HepG2 (cell line): ENCODE data around the gene GLIS2. TPM values are rescaled to one million over a fixed set of nuclear protein-coding genes. Genes with fewer than 3 reads are reported as not detected.
A peak's percentile ranks its signal among the peaks of the same experiment; 100 is the strongest.

Experiments used
- CBX1 ChIP-seq: IDR thresholded peaks from one replicate; pipeline ENCODE4 v1.6.1; 2016; ENCODE audit warnings: antibody characterized with exemption, low read depth
- DPF2 ChIP-seq: sonication (generic); formaldehyde crosslinking; IDR thresholded peaks from 2 replicates; pipeline ENCODE4 v1.4.0; 2020; ENCODE audit warnings: mild to moderate bottlenecking, low read depth, missing genetic modification reagents, borderline replicate concordance
- HNF4G ChIP-seq, 2 experiments: sonication (generic) in 1 of 2; formaldehyde crosslinking in 1 of 2; IDR thresholded peaks; 2 replicates each; pipeline versions ENCODE4 v1.4.0 to v1.6.1; 2011 to 2020; ENCODE audit warnings: borderline replicate concordance in 2 of 2, low read depth in 2 of 2, mild to moderate bottlenecking in 2 of 2, low read length in 1 of 2, missing genetic modification reagents in 1 of 2, moderate library complexity in 1 of 2
- HNRNPLL ChIP-seq: fragments of 200-400 bp; formaldehyde crosslinking; IDR thresholded peaks from 2 replicates; pipeline ENCODE4 v1.6.1; 2017; ENCODE audit warnings: mild to moderate bottlenecking, low read depth, low read length; ENCODE audit not compliant: poor library complexity, severe bottlenecking
- JDP2 ChIP-seq: sonication (generic); formaldehyde crosslinking; IDR thresholded peaks from 2 replicates; pipeline ENCODE4 v1.8.1; 2022; ENCODE audit warnings: missing genetic modification reagents, borderline replicate concordance
- MEIS1 ChIP-seq: sonication (generic); formaldehyde crosslinking; IDR thresholded peaks from 2 replicates; pipeline ENCODE4 v1.9.0; 2021; ENCODE audit warnings: mild to moderate bottlenecking, missing genetic modification reagents, moderate library complexity, borderline replicate concordance
- SIN3B ChIP-seq: fragments of 150-350 bp; IDR thresholded peaks from 2 replicates; pipeline ENCODE4 v1.6.1; 2014; ENCODE audit warnings: low read length
- TEAD3 ChIP-seq: optimal IDR thresholded peaks from 2 replicates; pipeline ENCODE3; 2016; ENCODE audit warnings: borderline replicate concordance
- TRIM22 ChIP-seq: fragments of 450-650 bp; IDR thresholded peaks from 2 replicates; pipeline ENCODE4 v1.6.1; 2017
- ZFY ChIP-seq: sonication (generic); formaldehyde crosslinking; IDR thresholded peaks from 2 replicates; pipeline ENCODE4 v1.4.0; 2020; ENCODE audit warnings: missing genetic modification reagents
- ZNF34 ChIP-seq: sonication (generic); formaldehyde crosslinking; IDR thresholded peaks from 2 replicates; pipeline ENCODE4 v1.4.0; 2020; ENCODE audit warnings: mild to moderate bottlenecking, missing genetic modification reagents, borderline replicate concordance
- ZNF362 ChIP-seq: sonication (generic); formaldehyde crosslinking; IDR thresholded peaks from 2 replicates; pipeline ENCODE4 v1.4.0; 2020; ENCODE audit warnings: missing genetic modification reagents, mild to moderate bottlenecking, borderline replicate concordance
- ZNF788 ChIP-seq: sonication (generic); formaldehyde crosslinking; IDR thresholded peaks from 2 replicates; pipeline ENCODE4 v1.5.0; 2020; ENCODE audit warnings: mild to moderate bottlenecking, missing genetic modification reagents, borderline replicate concordance
- ZNF800 ChIP-seq: sonication (generic); formaldehyde crosslinking; IDR thresholded peaks from 2 replicates; pipeline ENCODE4 v1.4.0; 2020; ENCODE audit warnings: missing genetic modification reagents
- polyA plus RNA-seq, 8 experiments: library from polyadenylated mRNA; depleted of rRNA in 3 of 8; stranded (reverse) in 7 of 8; unstranded in 1 of 8; fragments of >200 nt; fragmentation: Illumina TruSeq in 4 of 8; extraction: Trizol in 4 of 8; gene quantifications; 2 replicates each; pipeline versions ENCODE4 v1.2.1 to v1.2.3, GENCODE V29; 2011 to 2016; ENCODE audit warnings: low read depth in 4 of 8, missing spikeins in 1 of 8, mixed read lengths in 1 of 8; ENCODE audit not compliant: insufficient read depth in 1 of 8
- total RNA-seq, 5 experiments: library from RNA; depleted of rRNA; stranded (reverse); fragments of >200 nt; fragmentation: Illumina TruSeq; extraction: Trizol; gene quantifications; 2 replicates each; pipeline ENCODE4 v1.2.3, GENCODE V29; 2016; ENCODE audit warnings: low read depth in 1 of 5
- TF ChIP-seq, protein P1 (sequence below): sonication (generic); formaldehyde crosslinking; IDR thresholded peaks from 2 replicates; pipeline ENCODE4 v1.8.1; 2023; ENCODE audit warnings: mild to moderate bottlenecking, missing genetic modification reagents
- TF ChIP-seq, protein P2 (sequence below): sonication (generic); formaldehyde crosslinking; IDR thresholded peaks from 2 replicates; pipeline ENCODE4 v1.8.1; 2023; ENCODE audit warnings: mild to moderate bottlenecking, inconsistent platforms, moderate library complexity, missing genetic modification reagents, borderline replicate concordance

Gene GLIS2
- total and polyA plus RNA-seq, 2 of the 13 experiments (the other 11 are each of a cell fraction or from before 2014, with no cell fraction given) = 0.28 to 0.29 TPM

DNA sequence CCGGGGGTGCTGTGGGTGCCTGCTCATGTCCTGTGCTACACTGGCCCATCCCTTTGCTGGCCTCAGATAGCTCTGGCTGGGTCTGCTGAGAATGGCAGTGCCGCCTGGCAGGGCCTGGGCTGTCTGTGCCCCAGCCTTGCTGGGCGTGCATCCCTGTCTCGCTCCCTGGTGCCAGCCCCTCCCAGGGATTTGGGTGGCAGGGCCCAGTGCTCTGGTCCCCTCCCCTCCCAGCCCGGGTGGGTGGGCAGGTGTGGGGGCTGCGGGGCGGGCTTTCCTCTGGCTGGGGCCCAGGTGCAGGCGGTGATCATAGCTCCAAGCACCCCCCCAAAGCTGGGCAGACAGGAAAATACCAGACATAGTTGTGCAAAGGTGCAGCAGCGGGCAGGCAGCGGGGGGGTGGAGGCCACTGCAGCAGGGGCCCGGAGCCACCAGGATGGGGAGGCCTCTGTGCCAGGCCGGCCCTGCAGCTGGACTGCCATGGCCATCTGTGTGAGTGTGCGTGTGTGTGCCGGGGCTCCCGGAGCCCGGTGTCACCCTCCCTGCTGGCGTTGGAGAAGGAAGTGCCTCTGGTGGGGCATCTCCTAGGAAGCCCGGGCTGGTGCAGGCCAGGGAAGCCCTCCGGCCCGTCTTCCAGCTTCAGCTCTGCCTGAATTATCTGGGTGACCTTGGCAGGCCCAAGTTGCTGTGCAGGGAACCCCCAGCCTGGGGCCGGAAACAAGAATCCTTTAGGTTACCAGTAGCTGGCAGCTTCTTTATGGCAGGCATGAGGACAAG lies 7.4 kb downstream of the GLIS2 start (continued):
- TF ChIP-seq CBX1 = no peak
- no peak for TF ChIP-seq HNRNPLL
- TF ChIP-seq, protein P1, sequence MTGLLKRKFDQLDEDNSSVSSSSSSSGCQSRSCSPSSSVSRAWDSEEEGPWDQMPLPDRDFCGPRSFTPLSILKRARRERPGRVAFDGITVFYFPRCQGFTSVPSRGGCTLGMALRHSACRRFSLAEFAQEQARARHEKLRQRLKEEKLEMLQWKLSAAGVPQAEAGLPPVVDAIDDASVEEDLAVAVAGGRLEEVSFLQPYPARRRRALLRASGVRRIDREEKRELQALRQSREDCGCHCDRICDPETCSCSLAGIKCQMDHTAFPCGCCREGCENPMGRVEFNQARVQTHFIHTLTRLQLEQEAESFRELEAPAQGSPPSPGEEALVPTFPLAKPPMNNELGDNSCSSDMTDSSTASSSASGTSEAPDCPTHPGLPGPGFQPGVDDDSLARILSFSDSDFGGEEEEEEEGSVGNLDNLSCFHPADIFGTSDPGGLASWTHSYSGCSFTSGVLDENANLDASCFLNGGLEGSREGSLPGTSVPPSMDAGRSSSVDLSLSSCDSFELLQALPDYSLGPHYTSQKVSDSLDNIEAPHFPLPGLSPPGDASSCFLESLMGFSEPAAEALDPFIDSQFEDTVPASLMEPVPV (CRISPR knock-in tag) = peak; percentile 28; the same call in 1 of the 2 replicates
- no peak for TF ChIP-seq DPF2 (CRISPR knock-in tag)
- no peak for TF ChIP-seq JDP2
- no peak for TF ChIP-seq HNF4G (IDR thresholded peaks at IDR 0.05; ENCODE audit: borderline replicate concordance, low read depth, low read length)
- no peak for TF ChIP-seq HNF4G (CRISPR knock-in tag; IDR thresholded peaks at IDR 0.05; ENCODE audit: borderline replicate concordance, low read depth)
- TF ChIP-seq TEAD3 = peak; percentile 81
- peak; percentile 10; the same call in 1 of the 2 replicates for TF ChIP-seq ZNF788
- 0 out of 2 replicates have a peak, but pooled peaks have one; percentile 17 for TF ChIP-seq ZNF800 (CRISPR knock-in tag)
- TF ChIP-seq MEIS1 (CRISPR knock-in tag) = 0 out of 2 replicates have a peak, but pooled peaks have one; percentile 46
- peak; percentile 41; the same call in 1 of the 2 replicates for TF ChIP-seq ZFY
- TF ChIP-seq, protein P2, sequence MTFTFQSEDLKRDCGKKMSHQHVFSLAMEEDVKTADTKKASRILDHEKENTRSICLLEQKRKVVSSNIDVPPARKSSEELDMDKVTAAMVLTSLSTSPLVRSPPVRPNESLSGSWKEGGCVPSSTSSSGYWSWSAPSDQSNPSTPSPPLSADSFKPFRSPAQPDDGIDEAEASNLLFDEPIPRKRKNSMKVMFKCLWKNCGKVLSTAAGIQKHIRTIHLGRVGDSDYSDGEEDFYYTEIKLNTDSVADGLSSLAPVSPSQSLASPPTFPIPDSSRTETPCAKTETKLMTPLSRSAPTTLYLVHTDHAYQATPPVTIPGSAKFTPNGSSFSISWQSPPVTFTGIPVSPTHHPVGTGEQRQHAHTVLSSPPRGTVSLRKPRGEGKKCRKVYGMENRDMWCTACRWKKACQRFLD (CRISPR knock-in tag) = 0 out of 2 replicates have a peak, but pooled peaks have one; percentile 75
- 0 out of 2 replicates have a peak, but pooled peaks have one; percentile 37 for TF ChIP-seq ZNF34
- TF ChIP-seq TRIM22 = no peak
- 0 out of 2 replicates have a peak, but pooled peaks have one; percentile 14 for TF ChIP-seq ZNF362
- TF ChIP-seq SIN3B = no peak
